GM20431 (cell line): ENCODE results near the gene RC3H1.

Experiments used
- in situ Hi-C: fragments of 300-500 bp; cut with MseI, MboI; formaldehyde crosslinking; loops from one replicate; pipeline ENCODE4 v1.15.0; 2020; ENCODE audit warnings: low sequenced_read_pairs; ENCODE audit not compliant: unreplicated experiment

RC3H1 gene

GRCh38 chr1:173894189-173894588 lies 128.0 kb downstream of the RC3H1 start:
- in situ Hi-C loops, result no loop called here

- in situ Hi-C loops, result no loop called here
Observed at GRCh38 chr1:173893611-173894010, 128.5 kb downstream of the RC3H1 start.

GRCh38 chr1:173889885-173890284 lies 132.3 kb downstream of the RC3H1 start:
- in situ Hi-C loops, result no loop called here

- in situ Hi-C loops, result no loop called here
Observed at GRCh38 chr1:173888749-173889148, 133.4 kb downstream of the RC3H1 start.

- in situ Hi-C loops, result no loop called here
Observed at GRCh38 chr1:173887627-173888026, 134.5 kb downstream of the RC3H1 start.

GRCh38 chr1:173886746-173887611 lies 135.2 kb downstream of the RC3H1 start:
- in situ Hi-C loops, result no loop called here

- in situ Hi-C loops, result no loop called here
Observed at GRCh38 chr1:173884701-173885100, 137.5 kb downstream of the RC3H1 start.
